Smooth muscle cell (in vitro differentiated cells): ENCODE measurements around the gene CARD14. TPM values are rescaled to one million over a fixed set of nuclear protein-coding genes. Genes with fewer than 3 reads are reported as not detected.
A peak's percentile ranks its signal among the peaks of the same experiment; 100 is the strongest.

ENCODE experiments used
- DNase-seq: peaks from one replicate; lab custom pipeline; 2025; ENCODE audit not compliant: unreplicated experiment; lab: John Stamatoyannopoulos, UW
- H2AFZ ChIP-seq: fragments of 200-600 bp; sonication (generic); 2 replicates; pipeline ENCODE4 v1.6.0; 2016; ENCODE audit warnings: antibody characterized with exemption, low read depth, mild to moderate bottlenecking
- H3F3A ChIP-seq: fragments of 200-600 bp; sonication (generic); 2 replicates; pipeline ENCODE4 v1.6.0; 2017; ENCODE audit warnings: antibody characterized with exemption, low read depth
- H3K27ac ChIP-seq: fragments of 200-600 bp; sonication (generic); 2 replicates; pipeline ENCODE4 v1.5.1; 2016; ENCODE audit warnings: low read depth, mild to moderate bottlenecking
- H3K27me3 ChIP-seq: fragments of 200-600 bp; sonication (generic); 2 replicates; pipeline ENCODE4 v1.6.1; 2016; ENCODE audit warnings: low read depth, mild to moderate bottlenecking
- H3K36me3 ChIP-seq: fragments of 200-600 bp; sonication (generic); 2 replicates; pipeline ENCODE4 v1.5.1; 2016; ENCODE audit warnings: low read depth
- H3K4me1 ChIP-seq: fragments of 200-600 bp; sonication (generic); 2 replicates; pipeline ENCODE4 v1.5.1; 2016; ENCODE audit warnings: low read depth
- H3K4me2 ChIP-seq: fragments of 200-600 bp; sonication (generic); 2 replicates; pipeline ENCODE4 v1.6.0; 2016; ENCODE audit warnings: mild to moderate bottlenecking
- H3K4me3 ChIP-seq: fragments of 200-600 bp; sonication (generic); 2 replicates; pipeline ENCODE4 v1.5.1; 2016; ENCODE audit warnings: mild to moderate bottlenecking
- H3K79me2 ChIP-seq: fragments of 200-600 bp; sonication (generic); 2 replicates; pipeline ENCODE4 v1.6.0; 2016; ENCODE audit warnings: low read depth, mild to moderate bottlenecking
- H3K9ac ChIP-seq: fragments of 200-600 bp; sonication (generic); 2 replicates; pipeline ENCODE4 v1.6.0; 2016; ENCODE audit warnings: low read depth
- H3K9me3 ChIP-seq: fragments of 200-600 bp; sonication (generic); replicated peaks from 2 replicates; pipeline ENCODE4 v1.5.1; 2016; ENCODE audit warnings: low read depth
- H4K20me1 ChIP-seq: fragments of 200-600 bp; sonication (generic); 2 replicates; pipeline ENCODE4 v1.6.0; 2016; ENCODE audit warnings: low read depth
- CTCF ChIP-seq: fragments of 200-600 bp; sonication (generic); IDR thresholded peaks from 2 replicates; pipeline ENCODE4 v1.5.1; 2017; ENCODE audit warnings: borderline replicate concordance, mild to moderate bottlenecking, antibody characterized with exemption; ENCODE audit not compliant: insufficient read depth, poor library complexity, severe bottlenecking
- WGBS: methylation state at CpG from one replicate; pipeline ENCODE4 v1.1.7; 2016; ENCODE audit warnings: low lambda C conversion rate; 5-methylcytosine and 5-hydroxymethylcytosine counted together
- polyA plus RNA-seq: library from polyadenylated mRNA; unstranded; fragments of >200 nt; fragmentation: Nextera tagmentation; extraction: Ambion mirVana; gene quantifications from 2 replicates; pipeline ENCODE4 v1.2.1, GENCODE V29; 2016
- total RNA-seq: library from RNA; depleted of rRNA; stranded (reverse); fragments of >200 nt; gene quantifications from 2 replicates; pipeline ENCODE4 v1.2.3, GENCODE V29; 2014

Gene CARD14
- total and polyA plus RNA-seq, 2 experiments from 2014 or later: 1.0 to 1.8 TPM

- Histone ChIP-seq H3K9ac (peak within 1 kb of the TSS; percentile 77), H3K79me2 (peaks cover 8% of the 10 kb centered on the region), H2AFZ (peak within 1 kb of the TSS; percentile 92), H3K27me3 (no peaks in the 10 kb centered on the region), H3F3A (no peaks in the 10 kb centered on the region), H3K4me3 (peak within 1 kb of the TSS; percentile 92), H4K20me1 (peaks cover 15% of the 10 kb centered on the region), H3K9me3 (no peaks in the 10 kb centered on the region), H3K36me3 (no peaks in the 10 kb centered on the region), H3K4me2 (peak within 1 kb of the TSS; percentile 100), H3K27ac (peak within 1 kb of the TSS; percentile 67), H3K4me1 (peaks cover 7% of the 10 kb centered on the region)
- 1% methylated on average over 34 of the region's 77 CpGs for WGBS
- DNase-seq: peak; percentile 59
- TF ChIP-seq CTCF: no peak
These were observed 50.4 kb downstream of the CARD14 start, which contains the start of the genes SGSH and SLC26A11 for GRCh38 chr17:80220054-80220735. Gene SGSH (minus strand): TSS chr17:80220333. CDS start chr17:80220313, 20 bp downstream. Gene SLC26A11 (plus strand): TSS chr17:80220427. CDS start chr17:80221561, 1,134 bp downstream.

GRCh38 chr17:80220736-80221215, 50.9 kb downstream of the CARD14 start:
- peaks cover 15% of the 10 kb centered on the region for H4K20me1 ChIP-seq
- TF ChIP-seq CTCF: no peak
- peak overlapping the region; percentile 92 for H3K4me3 ChIP-seq
- H3K79me2 ChIP-seq: peaks cover 8% of the 10 kb centered on the region
- H3K36me3 ChIP-seq: no peaks in the 10 kb centered on the region
- peak overlapping the region; percentile 92 for H2AFZ ChIP-seq
- H3K27ac ChIP-seq: no peak overlapping the region
- H3K27me3 ChIP-seq: no peaks in the 10 kb centered on the region
- no peaks in the 10 kb centered on the region for H3F3A ChIP-seq
- 17% methylated on average over 12 of the region's 41 CpGs for WGBS
- peak overlapping the region; percentile 77 for H3K9ac ChIP-seq
- no peaks in the 10 kb centered on the region for H3K9me3 ChIP-seq
- DNase-seq: peak; percentile 26
- H3K4me2 ChIP-seq: peak overlapping the region; percentile 100
- peaks cover 7% of the 10 kb centered on the region for H3K4me1 ChIP-seq

- no peak for TF ChIP-seq CTCF
- Histone ChIP-seq H3K4me2 (no peak overlapping the region), H3K9ac (no peak overlapping the region), H3F3A (no peaks in the 10 kb centered on the region), H3K4me3 (peak overlapping the region; percentile 92), H3K4me1 (peaks cover 7% of the 10 kb centered on the region), H3K79me2 (peaks cover 8% of the 10 kb centered on the region), H2AFZ (no peak overlapping the region), H3K27me3 (no peaks in the 10 kb centered on the region), H3K9me3 (no peaks in the 10 kb centered on the region), H3K27ac (no peak overlapping the region), H4K20me1 (peaks cover 15% of the 10 kb centered on the region), H3K36me3 (no peaks in the 10 kb centered on the region)
- 89% methylated on average over 29 of the region's 29 CpGs for WGBS
- no peak for DNase-seq
These were observed 51.7 kb downstream of the CARD14 start for GRCh38 chr17:80221351-80222105.
